ENCODE measurements around the gene ATP6V0C.
"Not testable (repeated sequence)": the region's sequence is repeated elsewhere in the genome, so short reads cannot be mapped to it uniquely, and the experiment has no call there.

ATP6V0C gene

GRCh38 chr16:2540912-2541311, 27.2 kb downstream of the ATP6V0C start:
- H3K4me1 Mint-ChIP-seq: peaks cover 24% of the 10 kb centered on the region
- not testable (repeated sequence) for H3K27me3 Mint-ChIP-seq, H3K9me3 Mint-ChIP-seq, H3K36me3 Mint-ChIP-seq
- peak overlapping the region; percentile 95 for H3K27ac Mint-ChIP-seq
- DNase-seq (ENCODE audit: low spot score in 2 of 2): peak; percentile 35 to 52
- peak; percentile 56 for ATAC-seq (ENCODE audit: low read depth)
- peak overlapping the region; percentile 69 for H3K4me3 Mint-ChIP-seq

GRCh38 chr16:2541409-2541808, 27.7 kb downstream of the ATP6V0C start:
- ATAC-seq (ENCODE audit: low read depth); H3K27me3 Mint-ChIP-seq; H3K36me3 Mint-ChIP-seq; H3K9me3 Mint-ChIP-seq: not testable (repeated sequence)
- Mint-ChIP-seq H3K4me1 (peaks cover 24% of the 10 kb centered on the region), H3K4me3 (peak overlapping the region; percentile 69), H3K27ac (peak overlapping the region; percentile 95)
- peak in 1 of 2 donors; percentile 14 for DNase-seq (ENCODE audit: low spot score in 2 of 2)

GRCh38 chr16:2543771-2544170, 30.0 kb downstream of the ATP6V0C start:
- not testable (repeated sequence) for H3K36me3 Mint-ChIP-seq; H3K4me3 Mint-ChIP-seq; H3K27me3 Mint-ChIP-seq; ATAC-seq (ENCODE audit: low read depth); H3K27ac Mint-ChIP-seq; DNase-seq (ENCODE audit: low spot score in 2 of 2); H3K9me3 Mint-ChIP-seq
- peaks cover 22% of the 10 kb centered on the region for H3K4me1 Mint-ChIP-seq

GRCh38 chr16:2550283-2550878, 36.6 kb downstream of the ATP6V0C start:
- H3K27me3 Mint-ChIP-seq; DNase-seq (ENCODE audit: low spot score in 2 of 2); H3K9me3 Mint-ChIP-seq; H3K27ac Mint-ChIP-seq; H3K4me1 Mint-ChIP-seq; H3K36me3 Mint-ChIP-seq; ATAC-seq (ENCODE audit: low read depth); H3K4me3 Mint-ChIP-seq: not testable (repeated sequence)

- not testable (repeated sequence) for H3K4me1 Mint-ChIP-seq; H3K4me3 Mint-ChIP-seq; H3K9me3 Mint-ChIP-seq; ATAC-seq (ENCODE audit: low read depth); H3K36me3 Mint-ChIP-seq; DNase-seq (ENCODE audit: low spot score in 2 of 2); H3K27ac Mint-ChIP-seq; H3K27me3 Mint-ChIP-seq
Observed at GRCh38 chr16:2551420-2551889, 37.7 kb downstream of the ATP6V0C start.

GRCh38 chr16:2554709-2555425, 41.1 kb downstream of the ATP6V0C start:
- not testable (repeated sequence) for H3K27me3 Mint-ChIP-seq; DNase-seq (ENCODE audit: low spot score in 2 of 2); H3K4me3 Mint-ChIP-seq; H3K4me1 Mint-ChIP-seq; H3K9me3 Mint-ChIP-seq; H3K27ac Mint-ChIP-seq; H3K36me3 Mint-ChIP-seq
- peak; percentile 34 for ATAC-seq (ENCODE audit: low read depth)

- H3K9me3 Mint-ChIP-seq; H3K4me3 Mint-ChIP-seq; H3K27ac Mint-ChIP-seq; H3K27me3 Mint-ChIP-seq; H3K36me3 Mint-ChIP-seq; DNase-seq (ENCODE audit: low spot score in 2 of 2); H3K4me1 Mint-ChIP-seq; ATAC-seq (ENCODE audit: low read depth): not testable (repeated sequence)
Observed at GRCh38 chr16:2557150-2557549, 43.4 kb downstream of the ATP6V0C start.

GRCh38 chr16:2560131-2560797, 46.5 kb downstream of the ATP6V0C start:
- H3K27ac Mint-ChIP-seq, H3K4me1 Mint-ChIP-seq, H3K27me3 Mint-ChIP-seq, H3K4me3 Mint-ChIP-seq, H3K36me3 Mint-ChIP-seq, H3K9me3 Mint-ChIP-seq: not testable (repeated sequence)
- ATAC-seq (ENCODE audit: low read depth) (peak; percentile 85), DNase-seq (ENCODE audit: low spot score in 2 of 2) (peak; percentile 50 to 54)

GRCh38 chr16:2560798-2561133, 47.0 kb downstream of the ATP6V0C start:
- H3K36me3 Mint-ChIP-seq, H3K27ac Mint-ChIP-seq, H3K4me1 Mint-ChIP-seq, H3K9me3 Mint-ChIP-seq, H3K27me3 Mint-ChIP-seq, H3K4me3 Mint-ChIP-seq: not testable (repeated sequence)
- ATAC-seq (ENCODE audit: low read depth): peak; percentile 72
- DNase-seq (ENCODE audit: low spot score in 2 of 2): peak; percentile 70 to 76

- not testable (repeated sequence) for H3K9me3 Mint-ChIP-seq; H3K27ac Mint-ChIP-seq; H3K4me1 Mint-ChIP-seq; H3K4me3 Mint-ChIP-seq; H3K27me3 Mint-ChIP-seq; H3K36me3 Mint-ChIP-seq; ATAC-seq (ENCODE audit: low read depth); DNase-seq (ENCODE audit: low spot score in 2 of 2)
Observed at GRCh38 chr16:2567506-2567905, 53.8 kb downstream of the ATP6V0C start.

- H3K4me1 Mint-ChIP-seq; ATAC-seq (ENCODE audit: low read depth); H3K4me3 Mint-ChIP-seq; H3K9me3 Mint-ChIP-seq; H3K27me3 Mint-ChIP-seq; DNase-seq (ENCODE audit: low spot score in 2 of 2); H3K36me3 Mint-ChIP-seq; H3K27ac Mint-ChIP-seq: not testable (repeated sequence)
Observed at GRCh38 chr16:2568573-2568972, 54.8 kb downstream of the ATP6V0C start.
